Subcutaneous abdominal adipose tissue (tissue), 5 donors: Measurements from ENCODE around the gene TMEM81.

Experiments
- H3K27ac ChIP-seq: one replicate; pipeline ENCODE4 v1.7.0; 2013; ENCODE audit warnings: low read depth, mild to moderate bottlenecking, inconsistent platforms, low read length, moderate library complexity
- H3K27me3 ChIP-seq, 5 donors: one replicate each; pipeline ENCODE4 v1.7.0; 2013; ENCODE audit warnings: low read length in 5 of 5, inconsistent platforms in 1 of 5; ENCODE audit not compliant: control insufficient read depth in 5 of 5, insufficient read depth in 4 of 5
- H3K36me3 ChIP-seq, 5 donors: one replicate each; pipeline ENCODE4 v1.7.0; 2013; ENCODE audit warnings: low read length in 5 of 5; ENCODE audit not compliant: control insufficient read depth in 5 of 5, insufficient read depth in 5 of 5
- H3K4me1 ChIP-seq, 5 donors: one replicate each; pipeline ENCODE4 v1.7.0; 2013; ENCODE audit warnings: low read length in 5 of 5, mild to moderate bottlenecking in 3 of 5, moderate library complexity in 1 of 5; ENCODE audit not compliant: control insufficient read depth in 5 of 5, insufficient read depth in 5 of 5
- H3K4me3 ChIP-seq, 5 donors: one replicate each; pipeline ENCODE4 v1.7.0; 2013; ENCODE audit warnings: low read length in 5 of 5, low read depth in 1 of 5
- H3K9ac ChIP-seq, 5 donors: one replicate each; pipeline ENCODE4 v1.7.0; 2013; ENCODE audit warnings: low read length in 5 of 5, mild to moderate bottlenecking in 4 of 5, moderate library complexity in 3 of 5
- H3K9me3 ChIP-seq, 5 donors: one replicate each; pipeline ENCODE4 v1.7.0; 2013; ENCODE audit warnings: low read length in 5 of 5; ENCODE audit not compliant: control insufficient read depth in 5 of 5
- donor health status: healthy.
- donor health status: healthy.
- donor health status: healthy.
- donor health status: healthy.
- donor health status: healthy.

Gene TMEM81

DNA sequence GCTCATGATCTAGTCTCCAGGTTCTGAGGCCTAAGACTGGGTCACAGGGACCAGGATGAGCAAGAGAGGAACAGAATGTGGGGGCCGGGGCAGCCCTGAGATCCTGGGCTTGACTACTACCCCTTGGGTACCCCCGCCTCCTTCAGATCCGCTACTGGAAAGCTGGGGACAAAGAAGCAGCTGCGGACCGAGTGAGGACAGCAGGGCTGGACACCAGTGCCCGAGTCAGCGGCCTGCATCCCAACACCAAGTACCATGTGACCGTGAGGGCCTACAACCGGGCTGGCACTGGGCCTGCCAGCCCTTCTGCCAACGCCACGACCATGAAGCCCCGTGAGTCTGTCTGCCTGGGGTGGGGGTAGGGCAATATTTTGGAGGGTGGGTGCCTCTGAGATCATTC is 12.5 kb downstream of the TMEM81 start:
- Histone ChIP-seq H3K4me1 (peaks cover 0 to 28% (median 21%) of the 10 kb centered on the region in 5 donors), H3K9me3 (no peaks in the 10 kb centered on the region), H3K27ac (no peak overlapping the region), H3K36me3 (no peaks in the 10 kb centered on the region), H3K27me3 (no peaks in the 10 kb centered on the region), H3K4me3 (no peak overlapping the region), H3K9ac (no peak overlapping the region)

DNA sequence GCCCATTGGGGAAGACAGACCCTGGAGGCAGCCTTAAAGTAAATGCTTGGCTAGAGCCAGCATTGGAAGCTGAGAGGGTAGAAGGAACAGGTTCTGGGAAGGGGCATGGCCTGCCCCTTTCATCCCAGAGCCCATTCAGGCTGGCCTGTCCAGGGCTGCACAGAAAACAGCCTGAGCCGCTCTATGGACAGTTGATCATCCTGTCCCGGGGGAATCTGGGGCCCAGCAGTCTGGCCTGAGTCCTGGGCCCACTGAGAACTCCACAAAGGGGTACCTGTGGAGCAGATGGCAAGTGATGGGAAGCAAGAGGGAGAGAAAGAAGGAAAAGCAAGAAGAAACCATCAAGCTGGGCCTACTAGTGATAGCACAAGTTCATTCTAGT is 13.2 kb downstream of the TMEM81 start:
- Histone ChIP-seq H3K27me3 (no peaks in the 10 kb centered on the region), H3K9ac (no peak overlapping the region), H3K4me3 (no peak overlapping the region), H3K27ac (no peak overlapping the region), H3K9me3 (no peaks in the 10 kb centered on the region), H3K36me3 (no peaks in the 10 kb centered on the region), H3K4me1 (peaks cover 0 to 24% (median 14%) of the 10 kb centered on the region in 5 donors)

DNA sequence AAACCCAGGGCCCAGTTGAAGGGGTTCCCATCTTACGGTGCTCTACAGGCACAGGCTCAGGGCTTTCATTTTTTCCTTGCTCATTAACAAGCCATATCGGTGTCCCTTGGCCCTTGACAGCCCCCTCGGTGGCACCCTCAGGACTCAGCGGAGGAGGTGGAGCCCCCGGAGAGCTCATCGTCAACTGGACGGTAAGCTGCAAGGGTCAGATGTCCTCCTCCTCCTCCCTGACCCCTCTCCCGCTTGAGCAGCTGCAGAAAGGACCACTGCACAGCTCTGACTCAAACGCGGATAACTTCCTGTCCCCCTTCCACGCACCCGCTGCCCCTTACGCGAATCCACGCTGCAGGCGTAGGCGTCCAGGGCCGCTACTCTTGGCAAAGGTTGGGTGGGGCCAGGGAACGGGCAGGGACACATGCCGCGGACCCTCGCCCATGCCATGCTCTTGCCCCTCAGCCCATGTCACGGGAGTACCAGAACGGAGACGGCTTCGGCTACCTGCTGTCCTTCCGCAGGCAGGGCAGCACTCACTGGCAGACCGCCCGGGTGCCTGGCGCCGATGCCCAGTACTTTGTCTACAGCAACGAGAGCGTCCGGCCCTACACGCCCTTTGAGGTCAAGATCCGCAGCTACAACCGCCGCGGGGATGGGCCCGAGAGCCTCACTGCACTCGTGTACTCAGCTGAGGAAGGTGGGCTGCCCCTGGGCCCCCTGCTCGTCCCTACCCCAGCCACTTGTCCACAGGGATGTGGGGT is 14.7 kb downstream of the TMEM81 start:
- Histone ChIP-seq H3K4me3 (no peak overlapping the region), H3K9me3 (no peaks in the 10 kb centered on the region), H3K9ac (no peak overlapping the region), H3K27me3 (no peaks in the 10 kb centered on the region), H3K36me3 (no peaks in the 10 kb centered on the region), H3K4me1 (peaks cover 0 to 24% (median 14%) of the 10 kb centered on the region in 5 donors), H3K27ac (no peak overlapping the region)

DNA sequence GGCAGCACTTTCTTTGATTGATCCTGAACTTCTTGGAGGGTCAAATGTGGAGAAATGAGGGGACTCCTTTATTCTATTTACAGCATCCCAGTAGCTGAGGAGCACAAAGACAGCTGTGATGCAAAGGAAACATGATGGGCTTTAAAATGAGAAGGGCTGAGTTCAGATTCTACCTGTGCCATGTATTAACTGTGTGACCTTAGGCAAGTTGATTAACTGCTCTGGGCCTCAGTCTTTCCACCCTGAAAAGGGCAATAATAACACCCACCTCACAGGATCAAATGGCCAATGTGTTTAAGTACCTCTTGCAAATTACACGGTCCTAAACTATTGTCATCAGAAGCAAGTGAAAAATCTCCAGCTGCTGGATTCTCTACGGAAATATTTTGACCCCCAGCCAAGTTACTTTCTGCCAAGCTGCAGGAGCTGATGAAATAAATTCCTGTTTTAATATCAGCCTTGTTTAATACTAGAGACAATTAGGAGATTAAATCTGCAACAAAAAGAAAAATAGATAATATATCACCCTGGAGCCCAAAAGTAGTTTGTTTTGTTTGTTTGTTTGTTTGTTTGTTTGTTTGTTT is 15.7 kb downstream of the TMEM81 start:
- no peak overlapping the region for H3K27ac ChIP-seq
- peaks cover 0 to 24% (median 14%) of the 10 kb centered on the region in 5 donors for H3K4me1 ChIP-seq
- no peaks in the 10 kb centered on the region for H3K27me3 ChIP-seq

DNA sequence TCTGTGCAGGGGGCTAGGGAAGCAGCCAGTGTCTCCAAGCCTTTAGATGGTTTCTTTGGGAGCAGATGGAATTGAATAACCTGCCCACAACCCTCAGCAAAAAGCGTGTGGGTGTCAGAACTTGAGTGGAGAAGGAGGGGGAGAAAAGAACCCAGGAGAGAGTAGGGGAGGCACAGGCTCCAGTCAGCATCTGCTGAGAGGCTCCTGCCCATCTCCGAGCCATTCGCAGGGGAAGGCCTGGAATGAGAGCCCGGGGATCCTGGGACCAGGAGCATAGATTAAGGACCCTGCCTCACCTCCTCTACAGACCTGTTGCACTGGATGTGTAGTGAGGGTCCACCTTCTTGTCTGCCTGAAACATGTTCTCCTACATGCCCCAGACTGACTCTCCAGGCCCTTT is 16.3 kb downstream of the TMEM81 start:
- Histone ChIP-seq H3K4me3 (no peak overlapping the region), H3K9me3 (no peaks in the 10 kb centered on the region), H3K27me3 (no peaks in the 10 kb centered on the region), H3K9ac (no peak overlapping the region), H3K27ac (no peak overlapping the region), H3K4me1 (peaks cover 0 to 24% (median 14%) of the 10 kb centered on the region in 5 donors), H3K36me3 (no peaks in the 10 kb centered on the region)

More for the DNA sequence above, 15.7 kb downstream of the TMEM81 start:
- H3K4me3 ChIP-seq, result no peak overlapping the region
- H3K36me3 ChIP-seq, result no peaks in the 10 kb centered on the region
- H3K9ac ChIP-seq, result no peak overlapping the region
- H3K9me3 ChIP-seq, result no peaks in the 10 kb centered on the region

DNA sequence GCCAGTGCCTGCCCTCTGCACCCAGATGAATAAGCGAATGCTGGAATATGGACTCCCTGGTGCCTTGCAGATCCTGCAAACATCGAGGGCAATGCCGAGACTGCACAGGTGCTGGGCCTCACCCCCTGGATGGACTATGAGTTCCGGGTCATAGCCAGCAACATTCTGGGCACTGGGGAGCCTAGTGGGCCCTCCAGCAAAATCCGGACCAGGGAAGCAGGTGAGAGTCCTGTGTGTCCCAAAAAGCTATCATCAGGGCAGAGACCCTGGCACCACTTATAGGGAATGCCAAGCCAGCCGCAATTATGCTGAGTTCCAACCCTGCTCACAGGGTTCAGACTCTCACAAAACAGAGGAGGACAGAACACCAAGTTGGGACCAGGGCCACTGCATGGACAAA is 17.2 kb downstream of the TMEM81 start:
- no peak overlapping the region for H3K4me3 ChIP-seq

DNA sequence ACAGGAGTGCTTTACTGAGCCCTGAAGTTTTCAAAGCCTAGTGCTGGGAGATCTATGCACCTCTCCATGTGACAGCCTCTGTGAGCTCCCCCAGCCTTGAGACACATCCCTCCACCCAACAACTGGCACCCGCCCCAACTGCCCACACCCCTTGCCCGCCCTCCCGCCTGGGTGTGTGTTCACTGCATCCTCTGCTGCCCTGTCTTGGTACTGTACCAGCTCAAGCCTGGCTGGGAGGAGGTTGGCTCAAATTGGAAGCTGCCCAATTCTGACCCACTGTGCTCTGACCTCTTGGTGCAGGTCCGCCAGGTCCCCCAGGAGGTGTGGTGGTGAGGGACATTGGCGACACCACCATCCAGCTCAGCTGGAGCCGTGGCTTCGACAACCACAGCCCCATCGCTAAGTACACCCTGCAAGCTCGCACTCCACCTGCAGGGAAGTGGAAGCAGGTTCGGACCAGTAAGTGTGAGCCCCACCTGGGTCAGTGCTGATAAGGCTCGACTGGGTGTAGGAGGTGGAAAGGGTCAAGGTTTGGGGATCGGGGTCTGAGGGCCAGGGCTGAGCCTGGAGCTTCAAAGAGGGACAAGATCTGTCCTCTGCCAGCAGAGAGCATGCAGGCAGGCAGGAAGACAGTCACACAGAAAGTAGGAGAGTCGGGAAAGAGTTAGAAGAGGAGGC is 18.0 kb downstream of the TMEM81 start:
- Histone ChIP-seq H3K9me3 (no peaks in the 10 kb centered on the region), H3K4me1 (peaks cover 0 to 37% (median 22%) of the 10 kb centered on the region in 5 donors), H3K4me3 (no peak overlapping the region), H3K27me3 (no peaks in the 10 kb centered on the region), H3K9ac (no peak overlapping the region), H3K27ac (no peak overlapping the region), H3K36me3 (no peaks in the 10 kb centered on the region)

More for the DNA sequence above, 17.2 kb downstream of the TMEM81 start:
- Histone ChIP-seq H3K9ac (no peak overlapping the region), H3K4me1 (peaks cover 0 to 30% (median 14%) of the 10 kb centered on the region in 5 donors), H3K27me3 (no peaks in the 10 kb centered on the region), H3K27ac (no peak overlapping the region), H3K9me3 (no peaks in the 10 kb centered on the region), H3K36me3 (no peaks in the 10 kb centered on the region)

DNA sequence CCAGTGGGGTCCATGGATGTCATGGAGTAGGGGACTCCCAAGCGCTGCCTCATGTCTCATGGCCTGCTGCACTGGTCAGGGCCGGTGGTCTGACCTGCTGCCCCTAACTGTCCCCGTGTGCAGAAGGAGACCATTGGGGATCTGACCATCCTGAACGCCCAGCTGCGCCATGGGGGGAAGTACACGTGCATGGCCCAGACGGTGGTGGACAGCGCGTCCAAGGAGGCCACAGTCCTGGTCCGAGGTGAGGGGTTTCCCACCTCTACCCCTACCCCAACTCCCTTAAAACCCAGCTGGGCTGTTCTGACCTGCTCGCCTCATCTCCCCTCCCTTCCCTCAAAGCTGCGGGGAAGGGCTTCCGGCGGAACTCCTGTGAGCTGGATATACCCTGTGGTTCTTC is 18.6 kb downstream of the TMEM81 start:
- H3K27ac ChIP-seq, result no peak overlapping the region
- no peaks in the 10 kb centered on the region for H3K36me3 ChIP-seq
- no peaks in the 10 kb centered on the region for H3K9me3 ChIP-seq
- H3K4me1 ChIP-seq, result peaks cover 0 to 38% (median 22%) of the 10 kb centered on the region in 5 donors
- H3K4me3 ChIP-seq, result no peak overlapping the region
- no peaks in the 10 kb centered on the region for H3K27me3 ChIP-seq
- H3K9ac ChIP-seq, result no peak overlapping the region

DNA sequence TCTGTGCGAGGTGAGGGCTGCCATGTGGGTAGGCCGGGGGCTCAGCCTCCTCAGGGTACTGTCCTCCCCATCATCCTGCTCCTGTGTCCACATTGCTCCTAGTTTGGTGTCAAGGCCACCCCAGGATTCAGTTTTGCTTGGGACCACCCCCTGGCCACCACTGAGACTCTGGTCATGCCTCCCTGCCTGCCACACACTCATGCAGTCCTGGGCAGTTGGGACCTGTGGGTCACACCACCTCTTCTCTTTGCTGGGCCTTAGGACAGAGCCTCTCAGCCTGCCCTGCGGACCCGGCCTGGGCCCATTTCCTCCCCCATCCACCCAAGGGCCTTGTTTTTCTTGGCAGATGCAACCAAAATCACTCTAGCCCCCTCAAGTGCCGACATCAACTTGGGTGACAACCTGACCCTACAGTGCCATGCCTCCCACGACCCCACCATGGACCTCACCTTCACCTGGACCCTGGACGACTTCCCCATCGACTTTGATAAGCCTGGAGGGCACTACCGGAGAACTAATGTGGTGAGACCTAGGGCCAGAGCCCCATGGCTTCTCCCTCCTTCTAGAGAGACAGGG is 19.4 kb downstream of the TMEM81 start:
- H3K27ac ChIP-seq, result no peak overlapping the region
- H3K36me3 ChIP-seq, result no peaks in the 10 kb centered on the region
- no peak overlapping the region for H3K9ac ChIP-seq

DNA sequence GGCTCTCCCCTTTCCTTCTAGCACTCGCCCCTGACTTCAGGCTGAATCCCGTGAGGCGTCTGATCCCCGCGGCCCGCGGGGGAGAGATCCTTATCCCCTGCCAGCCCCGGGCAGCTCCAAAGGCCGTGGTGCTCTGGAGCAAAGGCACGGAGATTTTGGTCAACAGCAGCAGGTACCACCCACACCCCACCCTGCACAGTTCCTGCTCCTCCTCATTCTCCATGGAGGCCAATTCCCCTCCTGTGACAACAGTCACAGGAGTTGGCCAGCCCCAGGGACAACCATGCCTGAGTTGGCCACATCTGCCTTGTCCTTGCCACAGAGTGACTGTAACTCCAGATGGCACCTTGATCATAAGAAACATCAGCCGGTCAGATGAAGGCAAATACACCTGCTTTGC is 20.0 kb downstream of the TMEM81 start:
- Histone ChIP-seq H3K36me3 (no peaks in the 10 kb centered on the region), H3K27ac (no peak overlapping the region), H3K9ac (no peak overlapping the region), H3K4me1 (peaks cover 0 to 32% (median 18%) of the 10 kb centered on the region in 5 donors), H3K27me3 (no peaks in the 10 kb centered on the region), H3K4me3 (no peak overlapping the region), H3K9me3 (no peaks in the 10 kb centered on the region)

More for the DNA sequence above, 19.4 kb downstream of the TMEM81 start:
- Histone ChIP-seq H3K4me3 (no peak overlapping the region), H3K4me1 (peaks cover 0 to 38% (median 22%) of the 10 kb centered on the region in 5 donors), H3K9me3 (no peaks in the 10 kb centered on the region), H3K27me3 (no peaks in the 10 kb centered on the region)
